Measurements from ENCODE around the gene DGKH.

DGKH gene

DNA sequence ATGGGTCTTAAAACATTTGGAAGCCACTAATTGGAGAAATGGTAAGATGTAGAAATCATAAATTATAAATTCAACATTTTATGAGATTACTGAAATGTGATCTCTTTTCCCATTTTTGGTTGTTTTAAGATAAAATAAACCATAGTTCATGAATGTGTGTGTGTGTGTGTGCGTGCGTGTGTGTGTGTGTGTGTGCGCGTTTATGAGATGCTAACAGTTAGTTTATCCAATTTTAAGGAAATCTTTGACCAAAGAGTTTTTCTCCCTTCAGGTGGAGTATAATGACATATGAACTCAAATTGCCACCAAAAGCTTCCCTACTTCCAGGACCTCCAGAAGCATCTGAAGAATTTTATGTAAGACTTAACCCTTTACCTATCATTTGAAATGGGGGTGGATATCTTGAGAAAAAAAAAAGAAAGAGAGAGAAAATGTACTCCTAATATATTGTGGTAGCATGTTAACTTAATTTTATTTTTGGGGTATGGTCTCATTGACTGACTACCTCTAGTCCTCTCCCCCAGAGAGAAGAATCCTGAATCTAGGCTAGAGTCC, 125.4 kb downstream of the DGKH start:
- Mint-ChIP-seq H3K4me3 (no peak overlapping the region), H3K36me3 (ENCODE audit: low read depth) (peaks cover 18% of the 10 kb centered on the region), H3K9me3 (no peaks in the 10 kb centered on the region), H3K27me3 (ENCODE audit: low read depth) (no peaks in the 10 kb centered on the region), H3K27ac (no peak overlapping the region), H3K4me1 (ENCODE audit: low read depth) (peaks cover 4% of the 10 kb centered on the region)

DNA sequence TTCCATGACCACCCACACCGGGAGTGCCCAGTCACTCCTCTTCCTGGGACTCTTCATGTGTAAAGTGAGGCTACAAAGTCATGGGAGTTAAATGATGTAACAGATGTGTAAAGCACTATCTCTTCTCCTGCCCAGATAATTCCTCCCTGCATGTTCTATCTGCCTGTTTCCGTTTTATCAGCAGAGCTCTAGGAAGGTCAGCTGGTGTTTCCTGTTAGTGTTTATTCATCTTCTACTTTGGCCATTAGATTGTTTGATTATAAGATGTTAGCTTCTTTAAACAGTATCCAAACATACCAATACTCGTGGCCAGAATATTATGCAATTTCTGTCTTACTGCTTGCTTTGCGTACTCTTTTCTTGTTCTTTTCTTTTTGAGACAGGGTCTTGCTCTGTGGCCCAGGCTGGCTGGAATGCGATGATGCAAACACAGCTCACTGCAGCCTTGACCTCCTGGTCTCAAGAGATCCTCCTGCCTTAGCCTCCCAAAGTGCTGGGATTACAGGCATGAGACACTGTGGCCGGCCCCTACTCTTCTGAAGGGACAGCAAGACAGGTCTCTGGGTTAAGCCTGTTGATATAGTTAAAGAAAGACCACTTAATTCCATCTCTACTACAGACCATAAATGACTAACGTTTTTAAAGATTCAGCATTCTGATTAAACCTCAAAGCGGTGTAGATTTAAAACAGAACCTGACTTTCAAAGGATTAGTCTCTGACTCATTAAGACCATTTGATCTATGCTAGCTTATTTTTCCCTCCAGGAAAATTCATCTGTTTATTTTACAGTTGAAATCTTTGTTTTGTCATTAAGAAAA, 126.1 kb downstream of the DGKH start:
- H3K9me3 Mint-ChIP-seq: no peaks in the 10 kb centered on the region
- peaks cover 4% of the 10 kb centered on the region for H3K4me1 Mint-ChIP-seq (ENCODE audit: low read depth)
- H3K27ac Mint-ChIP-seq: no peak overlapping the region
- H3K4me3 Mint-ChIP-seq: no peak overlapping the region
- no peaks in the 10 kb centered on the region for H3K27me3 Mint-ChIP-seq (ENCODE audit: low read depth)
- H3K36me3 Mint-ChIP-seq (ENCODE audit: low read depth): peaks cover 12% of the 10 kb centered on the region

DNA sequence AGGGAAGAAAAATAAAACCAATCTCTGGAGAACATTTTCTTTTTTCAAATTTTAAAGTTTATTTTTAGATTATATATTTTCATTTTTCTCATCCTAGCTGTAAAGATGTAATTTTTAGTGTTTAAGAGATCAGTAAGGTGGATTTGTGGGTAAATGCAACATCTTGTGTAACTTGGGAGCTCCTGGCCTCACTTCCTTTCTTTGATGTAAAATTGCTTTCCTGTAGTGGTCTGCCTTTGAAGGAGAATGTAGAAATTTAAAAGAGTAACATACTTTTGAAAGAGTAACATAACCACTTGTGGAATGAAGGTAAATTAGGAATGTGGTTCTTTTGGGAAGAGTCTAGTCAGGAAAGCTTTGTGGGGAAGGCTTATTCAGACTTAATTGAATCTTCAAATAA, 127.8 kb downstream of the DGKH start:
- H3K4me3 Mint-ChIP-seq: no peak overlapping the region
- H3K27me3 Mint-ChIP-seq (ENCODE audit: low read depth): no peaks in the 10 kb centered on the region
- H3K9me3 Mint-ChIP-seq: no peaks in the 10 kb centered on the region

DNA sequence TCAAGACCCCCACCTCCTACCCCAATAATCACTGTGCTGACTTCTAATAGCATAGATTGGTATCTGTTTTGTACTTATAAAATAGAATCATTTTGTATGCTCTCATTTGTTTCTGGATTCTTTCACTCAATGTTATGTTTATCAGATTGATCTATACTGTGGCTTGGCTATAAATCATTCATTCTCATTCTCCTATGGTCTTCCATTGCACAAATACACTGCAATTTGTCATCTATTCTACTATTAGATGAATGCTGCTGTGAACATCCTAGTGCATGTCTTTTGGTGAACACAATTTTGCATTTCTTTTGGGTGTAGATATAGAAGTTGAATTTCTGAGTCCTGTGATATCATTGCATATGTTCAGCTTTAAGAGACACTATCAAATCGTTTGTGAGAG, 128.7 kb downstream of the DGKH start:
- Mint-ChIP-seq H3K36me3 (ENCODE audit: low read depth) (peaks cover 16% of the 10 kb centered on the region), H3K27me3 (ENCODE audit: low read depth) (no peaks in the 10 kb centered on the region), H3K4me1 (ENCODE audit: low read depth) (peaks cover 4% of the 10 kb centered on the region), H3K27ac (no peak overlapping the region), H3K4me3 (no peak overlapping the region), H3K9me3 (no peaks in the 10 kb centered on the region)

More for the DNA sequence above, 127.8 kb downstream of the DGKH start:
- H3K27ac Mint-ChIP-seq: no peak overlapping the region
- H3K36me3 Mint-ChIP-seq (ENCODE audit: low read depth): peaks cover 14% of the 10 kb centered on the region
- H3K4me1 Mint-ChIP-seq (ENCODE audit: low read depth): peaks cover 4% of the 10 kb centered on the region

DNA sequence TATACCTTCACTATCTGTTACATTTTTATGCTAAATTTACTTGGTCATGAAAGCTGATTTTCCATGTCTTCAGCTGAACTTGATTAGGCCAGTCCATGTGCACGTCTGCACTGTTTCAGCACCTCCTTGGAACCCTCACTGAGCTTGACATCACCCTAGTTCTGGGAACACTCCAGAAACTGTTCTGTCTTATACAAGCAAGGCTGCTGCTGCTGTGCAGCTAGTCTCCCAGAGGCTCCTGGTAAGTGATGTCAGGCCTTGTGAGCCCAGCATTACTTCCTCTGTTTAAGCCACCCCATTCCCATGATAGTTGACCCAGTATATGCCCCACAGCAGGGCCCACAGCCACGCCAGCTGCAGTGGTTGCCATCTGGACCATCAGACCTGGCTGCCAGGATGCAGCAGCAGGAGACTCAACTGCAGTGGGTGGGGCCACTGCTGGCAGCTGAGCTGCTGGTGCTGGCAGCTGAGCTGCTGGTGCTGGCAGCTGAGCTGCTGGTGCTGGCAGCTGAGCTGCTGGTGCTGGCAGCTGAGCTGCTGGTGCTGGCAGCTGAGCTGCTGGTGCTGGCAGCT, 133.0 kb downstream of the DGKH start:
- H3K36me3 Mint-ChIP-seq (ENCODE audit: low read depth): peaks cover 7% of the 10 kb centered on the region
- H3K4me3 Mint-ChIP-seq: no peak overlapping the region
- H3K27me3 Mint-ChIP-seq (ENCODE audit: low read depth): no peaks in the 10 kb centered on the region
- peaks cover 1% of the 10 kb centered on the region for H3K4me1 Mint-ChIP-seq (ENCODE audit: low read depth)
- H3K9me3 Mint-ChIP-seq: no peaks in the 10 kb centered on the region
- no peak overlapping the region for H3K27ac Mint-ChIP-seq

DNA sequence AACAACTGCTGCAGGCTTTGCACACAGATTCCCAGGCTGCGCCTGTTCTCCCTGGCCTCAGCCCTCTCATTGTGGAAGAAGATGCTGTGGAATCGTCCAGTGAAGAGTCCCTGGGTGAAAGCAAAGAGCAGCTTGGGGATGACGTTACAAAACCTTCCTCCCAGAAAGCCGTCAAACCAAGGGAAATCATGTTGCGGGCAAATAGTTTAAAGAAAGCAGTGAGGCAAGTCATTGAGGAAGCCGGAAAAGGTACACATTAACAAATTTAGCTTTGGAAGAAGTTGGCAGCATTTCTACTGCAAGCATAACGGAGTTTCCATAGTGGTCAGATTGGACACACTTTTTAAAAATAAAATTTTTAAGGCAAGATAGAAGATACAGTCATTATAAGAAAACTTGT, 140.6 kb downstream of the DGKH start:
- H3K4me3 Mint-ChIP-seq: no peak overlapping the region
- peaks cover 27% of the 10 kb centered on the region for H3K36me3 Mint-ChIP-seq (ENCODE audit: low read depth)
- H3K27me3 Mint-ChIP-seq (ENCODE audit: low read depth): no peaks in the 10 kb centered on the region
- no peaks in the 10 kb centered on the region for H3K9me3 Mint-ChIP-seq
- H3K4me1 Mint-ChIP-seq (ENCODE audit: low read depth): no peaks in the 10 kb centered on the region
- H3K27ac Mint-ChIP-seq: no peak overlapping the region

DNA sequence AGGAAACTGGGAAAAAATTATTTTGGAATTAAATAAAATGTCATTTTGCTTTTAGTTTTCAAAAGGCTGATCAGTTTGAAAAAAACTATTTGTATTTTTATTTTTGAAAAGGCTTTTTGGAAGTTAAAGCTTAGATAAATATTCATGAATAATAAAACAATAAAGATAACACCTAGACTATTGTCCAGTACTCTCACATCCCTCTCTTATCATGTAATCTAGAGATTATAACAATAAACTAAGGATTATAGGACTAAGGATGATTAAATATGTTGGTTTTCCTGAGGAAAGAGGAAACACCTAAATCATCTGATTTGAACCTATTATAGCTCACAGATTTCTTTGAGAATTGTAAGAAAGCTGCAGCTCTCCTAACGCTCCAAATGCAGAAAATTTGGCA, 142.1 kb downstream of the DGKH start:
- no peaks in the 10 kb centered on the region for H3K27me3 Mint-ChIP-seq (ENCODE audit: low read depth)
- no peaks in the 10 kb centered on the region for H3K4me1 Mint-ChIP-seq (ENCODE audit: low read depth)
- peaks cover 28% of the 10 kb centered on the region for H3K36me3 Mint-ChIP-seq (ENCODE audit: low read depth)
- no peaks in the 10 kb centered on the region for H3K9me3 Mint-ChIP-seq
- H3K27ac Mint-ChIP-seq: no peak overlapping the region
- H3K4me3 Mint-ChIP-seq: no peak overlapping the region

DNA sequence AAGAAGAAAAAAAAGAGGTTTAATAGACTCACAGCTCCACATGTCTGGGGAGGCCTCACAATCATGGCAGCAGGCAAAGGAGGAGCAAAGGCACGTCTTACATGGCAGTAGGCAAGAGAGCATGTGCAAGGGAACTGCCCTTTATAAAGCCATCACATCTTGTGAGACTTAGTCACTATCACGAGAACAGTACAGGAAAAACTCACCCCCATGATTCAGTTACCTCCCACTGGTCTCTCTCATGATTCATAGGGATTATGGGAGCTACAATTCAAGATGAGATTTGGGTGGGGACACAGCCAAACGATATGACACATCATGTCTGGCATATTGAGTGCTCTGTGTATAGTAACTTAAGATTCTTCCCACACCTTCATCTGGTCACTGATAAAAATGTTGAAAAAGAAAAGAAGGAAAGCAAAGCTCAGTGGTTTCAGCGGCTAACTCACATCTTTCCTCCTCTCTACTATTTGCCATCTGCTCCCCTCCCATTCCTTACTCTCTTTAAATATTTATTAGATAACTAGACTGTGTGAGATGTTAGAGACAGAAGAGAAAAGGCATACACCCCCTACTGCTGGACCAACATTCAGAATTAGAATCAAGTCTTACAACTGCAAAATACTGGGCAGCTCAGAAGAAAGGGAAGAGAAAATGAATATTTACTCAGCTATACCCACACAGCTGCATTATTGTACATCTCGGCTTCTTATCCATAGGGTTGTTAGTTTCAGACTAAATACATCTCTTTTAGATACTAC, 163.4 kb downstream of the DGKH start:
- Mint-ChIP-seq H3K27ac (no peak overlapping the region), H3K36me3 (ENCODE audit: low read depth) (peaks cover 23% of the 10 kb centered on the region), H3K4me3 (no peak overlapping the region), H3K9me3 (no peaks in the 10 kb centered on the region), H3K27me3 (ENCODE audit: low read depth) (no peaks in the 10 kb centered on the region), H3K4me1 (ENCODE audit: low read depth) (no peaks in the 10 kb centered on the region)

DNA sequence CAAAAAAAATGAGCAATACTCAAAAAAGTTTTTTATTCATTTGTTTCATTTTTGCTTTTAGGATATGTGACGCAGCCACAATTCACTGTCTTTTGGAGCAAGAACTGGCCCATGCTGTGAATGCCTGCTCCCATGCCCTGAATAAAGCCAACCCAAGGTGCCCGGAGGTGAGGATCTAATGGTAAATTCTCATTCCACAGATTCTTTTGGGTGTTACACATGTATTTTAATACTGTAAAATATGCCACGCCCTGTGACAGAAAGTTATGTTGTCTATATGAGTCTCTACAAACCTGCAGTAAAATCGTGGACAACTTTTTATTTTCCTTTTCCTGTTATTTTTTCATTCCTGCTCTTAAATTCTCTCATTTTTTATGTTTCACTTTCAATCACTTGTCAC, 166.0 kb downstream of the DGKH start:
- Mint-ChIP-seq H3K27ac (no peak overlapping the region), H3K36me3 (ENCODE audit: low read depth) (peaks cover 18% of the 10 kb centered on the region), H3K4me1 (ENCODE audit: low read depth) (no peaks in the 10 kb centered on the region), H3K4me3 (no peak overlapping the region), H3K27me3 (ENCODE audit: low read depth) (no peaks in the 10 kb centered on the region), H3K9me3 (no peaks in the 10 kb centered on the region)

DNA sequence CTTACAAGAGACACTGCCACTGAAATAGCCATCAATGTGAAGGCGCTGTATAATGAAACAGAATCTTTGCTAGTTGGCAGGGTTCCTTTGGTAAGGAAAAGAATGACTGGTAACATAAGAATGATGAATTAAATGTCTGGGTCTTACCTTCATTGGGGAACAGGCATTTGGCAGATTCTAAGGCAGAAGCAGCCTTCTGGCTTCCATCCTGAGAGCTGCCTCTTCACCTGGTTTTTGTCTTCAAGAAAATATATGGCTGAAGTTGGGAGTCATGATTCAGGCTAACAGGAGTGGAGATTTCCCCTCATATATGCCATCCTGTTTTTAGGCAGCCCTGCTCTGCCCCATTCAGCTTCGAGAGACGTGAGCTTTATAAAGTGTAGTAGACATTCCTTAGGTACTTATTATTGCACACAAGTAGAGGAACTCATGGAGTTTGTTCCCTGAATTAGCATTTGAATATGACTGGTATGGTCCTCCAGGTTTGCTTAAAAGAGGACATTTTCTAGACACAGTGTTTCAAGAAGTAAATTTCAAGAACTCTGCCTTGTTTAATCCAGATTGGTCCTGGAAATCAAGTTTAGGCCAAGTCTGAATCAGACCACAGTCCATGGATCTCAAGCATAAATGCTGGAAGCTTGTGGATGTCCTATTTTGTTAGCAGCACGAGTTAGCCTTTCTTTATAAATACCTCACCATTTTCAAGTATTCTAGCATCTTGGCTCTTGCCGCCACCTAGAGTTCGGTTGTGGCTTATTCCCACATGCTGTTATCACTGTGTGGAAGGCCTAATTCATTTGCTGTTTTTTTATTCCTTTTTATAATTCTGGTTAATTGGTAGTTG, 167.4 kb downstream of the DGKH start:
- Mint-ChIP-seq H3K27me3 (ENCODE audit: low read depth) (no peaks in the 10 kb centered on the region), H3K4me3 (no peak overlapping the region), H3K36me3 (ENCODE audit: low read depth) (peaks cover 14% of the 10 kb centered on the region), H3K27ac (no peak overlapping the region), H3K9me3 (no peaks in the 10 kb centered on the region), H3K4me1 (ENCODE audit: low read depth) (no peaks in the 10 kb centered on the region)

DNA sequence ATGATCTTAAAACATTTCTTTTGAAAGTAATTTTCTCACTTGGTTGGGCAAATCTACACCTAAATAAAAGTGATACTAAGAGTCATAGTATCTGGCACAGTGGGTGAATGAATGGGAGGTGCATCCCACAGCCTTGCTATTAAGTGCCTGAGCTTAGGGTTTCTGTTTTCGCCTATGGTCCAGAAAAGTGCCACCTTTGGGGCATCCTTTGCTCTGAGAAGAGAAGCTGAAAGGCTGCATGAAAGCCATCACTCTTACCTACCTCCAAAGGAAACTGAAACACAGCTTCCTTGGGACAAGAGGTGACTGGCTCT, 167.9 kb downstream of the DGKH start:
- Mint-ChIP-seq H3K27me3 (ENCODE audit: low read depth) (no peaks in the 10 kb centered on the region), H3K4me1 (ENCODE audit: low read depth) (no peaks in the 10 kb centered on the region), H3K4me3 (no peak overlapping the region), H3K9me3 (no peaks in the 10 kb centered on the region), H3K27ac (no peak overlapping the region), H3K36me3 (ENCODE audit: low read depth) (peaks cover 12% of the 10 kb centered on the region)

DNA sequence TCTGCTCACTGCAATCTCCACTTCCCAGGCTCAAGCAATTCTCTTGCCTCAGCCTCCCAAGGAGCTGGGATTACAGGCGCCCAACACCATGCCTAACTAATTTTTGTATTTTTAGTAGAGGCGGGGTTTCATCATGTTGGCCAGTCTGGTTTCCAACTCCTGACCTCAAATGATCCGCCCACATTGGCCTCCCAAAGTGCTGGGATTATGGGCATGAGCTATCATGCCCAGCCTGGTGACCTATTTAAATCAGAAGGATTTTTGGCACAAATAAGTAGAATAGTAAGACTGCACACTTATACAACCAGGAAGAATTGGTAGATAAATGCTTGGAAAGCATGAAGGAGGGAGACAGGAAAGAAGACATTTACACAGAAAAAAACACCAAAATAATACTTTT, 170.1 kb downstream of the DGKH start:
- Mint-ChIP-seq H3K27me3 (ENCODE audit: low read depth) (no peaks in the 10 kb centered on the region), H3K4me1 (ENCODE audit: low read depth) (no peaks in the 10 kb centered on the region), H3K9me3 (no peaks in the 10 kb centered on the region), H3K36me3 (ENCODE audit: low read depth) (peaks cover 6% of the 10 kb centered on the region), H3K27ac (no peak overlapping the region), H3K4me3 (no peak overlapping the region)

DNA sequence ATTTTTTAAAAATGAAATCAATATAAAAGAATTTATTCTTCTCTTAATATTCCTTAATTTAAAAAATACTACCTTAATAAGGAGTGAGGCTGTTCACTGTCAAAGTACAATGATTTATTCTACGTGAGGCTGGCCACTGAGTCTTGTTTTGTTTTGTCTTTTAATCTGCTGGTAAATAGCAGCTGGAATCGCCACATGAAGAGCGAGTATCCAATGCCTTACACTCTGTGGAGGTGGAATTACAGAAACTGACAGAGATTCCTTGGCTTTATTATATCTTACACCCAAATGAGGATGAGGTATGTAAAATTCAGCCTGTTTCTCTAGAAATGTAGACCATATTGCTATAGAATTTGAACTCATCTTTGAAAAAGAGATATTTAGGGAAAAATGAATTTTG, 170.6 kb downstream of the DGKH start:
- no peak overlapping the region for H3K4me3 Mint-ChIP-seq
- no peaks in the 10 kb centered on the region for H3K27me3 Mint-ChIP-seq (ENCODE audit: low read depth)
- H3K36me3 Mint-ChIP-seq (ENCODE audit: low read depth): peaks cover 3% of the 10 kb centered on the region
- no peaks in the 10 kb centered on the region for H3K9me3 Mint-ChIP-seq
- H3K27ac Mint-ChIP-seq: no peak overlapping the region
- no peaks in the 10 kb centered on the region for H3K4me1 Mint-ChIP-seq (ENCODE audit: low read depth)

DNA sequence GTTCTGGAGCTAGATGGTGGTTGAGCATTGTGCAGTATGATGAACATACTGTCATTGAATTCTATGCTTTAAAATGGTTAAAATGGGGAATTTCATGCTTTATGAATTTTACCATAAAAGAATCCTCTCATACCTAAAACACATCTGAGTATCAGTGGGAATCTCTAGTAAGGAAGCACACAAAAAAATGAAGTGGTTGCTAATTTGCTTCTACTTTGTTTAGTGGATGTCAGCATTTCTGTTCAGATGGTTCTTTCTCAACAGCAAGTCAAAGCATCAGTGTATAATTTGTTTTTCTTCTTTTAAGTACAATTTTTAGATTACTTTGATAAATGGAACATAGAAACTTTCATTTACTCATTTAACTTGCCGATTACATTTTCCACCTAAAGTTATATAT, 171.4 kb downstream of the DGKH start:
- H3K9me3 Mint-ChIP-seq: no peaks in the 10 kb centered on the region
- peaks cover 6% of the 10 kb centered on the region for H3K36me3 Mint-ChIP-seq (ENCODE audit: low read depth)
- no peak overlapping the region for H3K27ac Mint-ChIP-seq
- no peaks in the 10 kb centered on the region for H3K4me1 Mint-ChIP-seq (ENCODE audit: low read depth)
- no peak overlapping the region for H3K4me3 Mint-ChIP-seq
- no peaks in the 10 kb centered on the region for H3K27me3 Mint-ChIP-seq (ENCODE audit: low read depth)
